ENCODE data around the gene ZNF827. TPM values are rescaled to one million over a fixed set of nuclear protein-coding genes. Genes with fewer than 3 reads are reported as not detected.
A peak's percentile ranks its signal among the peaks of the same experiment; 100 is the strongest.

ZNF827 gene
- total RNA-seq, 1 experiment from 2014 or later: 19.1 TPM

DNA sequence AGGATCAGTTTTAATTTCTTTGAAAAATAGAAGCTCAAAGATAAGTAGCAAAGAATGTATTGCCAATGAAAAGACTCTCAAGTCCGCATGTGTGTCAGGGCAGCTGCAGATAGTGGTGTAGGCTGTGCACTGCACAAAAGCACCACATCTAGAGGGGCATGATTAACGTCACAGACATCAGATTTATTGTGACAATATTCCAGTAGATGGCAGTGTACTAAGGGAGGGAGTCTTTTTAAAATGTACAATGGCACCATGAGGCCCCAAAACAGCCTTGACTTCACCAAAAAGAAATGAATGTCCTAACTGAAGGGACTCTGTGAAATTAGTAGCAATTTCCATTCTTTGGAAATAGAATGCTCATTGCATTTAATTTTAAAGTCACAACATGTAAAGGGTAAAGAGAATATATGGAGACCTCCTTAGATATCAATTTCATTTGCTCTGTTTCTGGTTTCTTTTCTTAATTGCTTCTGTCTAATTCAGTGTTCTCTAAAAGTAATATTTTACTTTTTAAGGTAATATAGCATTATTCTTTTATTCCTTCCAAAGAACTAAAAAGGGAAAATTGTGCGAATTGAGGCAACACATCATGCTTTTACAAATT, 98.4 kb downstream of the ZNF827 start:
- no peaks in the 10 kb centered on the region for H3K9me3 ChIP-seq (ENCODE audit: control insufficient read depth in 1 of 2, insufficient read depth in 1 of 2, low read depth in 1 of 2, low read length in 2 of 2)
- H3K4me2 ChIP-seq (ENCODE audit: low read length): no peak overlapping the region
- ATAC-seq (peak; percentile 100), DNase-seq (ENCODE audit: low read depth, low spot score) (peak; percentile 35)
- H3K4me1 ChIP-seq (ENCODE audit: control insufficient read depth in 1 of 2, insufficient read depth in 2 of 2, low read length in 2 of 2): no peaks in the 10 kb centered on the region
- no TSS peak for BruUV-seq (replicated peaks)
- no peak overlapping the region for H3K27ac ChIP-seq (ENCODE audit: low read depth, low read length)
- no peak overlapping the region for H3K4me3 ChIP-seq (replicated peaks in 1 of 2; ENCODE audit: low read depth in 1 of 2, low read length in 2 of 2)
- no peak overlapping the region for H3K9ac ChIP-seq (ENCODE audit: low read length)
- intact Hi-C loops (cut with micrococcal nuclease): loop anchor here (10.0 kb wide), 1 partner anchor 1075 kb away; no protein-coding TSS in a partner anchor
- peaks cover 0 to 3% of the 10 kb centered on the region in 2 experiments; a peak in 1 of 4 replicates for H3K36me3 ChIP-seq (ENCODE audit: control insufficient read depth in 1 of 2, insufficient read depth in 2 of 2, low read length in 2 of 2)
- H3K27me3 ChIP-seq (ENCODE audit: insufficient read depth, low read length): no peaks in the 10 kb centered on the region
- RAD21 ChIA-PET (ENCODE audit: low non-redundant PET in 1 of 2, low total read pairs in 2 of 2, uncharacterized antibody in 2 of 2, unreplicated experiment in 2 of 2): no interaction called here
- no peak for TF ChIP-seq ZNF274 (IDR thresholded peaks at IDR 0.05; ENCODE audit: low read depth, low read length)
- TF ChIP-seq CTCF (IDR thresholded peaks at IDR 0.05 in 2 of 3, conservative IDR thresholded peaks at IDR 0.05 in 1 of 3; ENCODE audit: borderline replicate concordance in 1 of 3, insufficient read depth in 1 of 3, low read depth in 2 of 3, low read length in 2 of 3): peak; percentile 42 to 61 (median 44); a peak in 4 of 6 replicates
- no peak for TF ChIP-seq YY1 (IDR thresholded peaks at IDR 0.05; ENCODE audit: extremely low read depth, insufficient replicate concordance, low read depth, low read length)
- TF ChIP-seq CBX3 (IDR thresholded peaks at IDR 0.05; ENCODE audit: low read depth): peak; percentile 64; the same call in 1 of the 2 replicates
- TF ChIP-seq RAD21 (IDR thresholded peaks at IDR 0.05; ENCODE audit: low read depth): peak; percentile 48
- CTCF ChIA-PET: no interaction called here
- H3K9me2 ChIP-seq (ENCODE audit: insufficient read depth): no peaks in the 10 kb centered on the region
- POLR2A ChIA-PET: no interaction called here
- no peaks in the 10 kb centered on the region for H4K20me1 ChIP-seq (ENCODE audit: insufficient read depth)
- H2AFZ ChIP-seq (ENCODE audit: low read depth, low read length, poor library complexity, severe bottlenecking): no peak overlapping the region
- H3K79me2 ChIP-seq (ENCODE audit: insufficient read depth, low read length): no peaks in the 10 kb centered on the region

DNA sequence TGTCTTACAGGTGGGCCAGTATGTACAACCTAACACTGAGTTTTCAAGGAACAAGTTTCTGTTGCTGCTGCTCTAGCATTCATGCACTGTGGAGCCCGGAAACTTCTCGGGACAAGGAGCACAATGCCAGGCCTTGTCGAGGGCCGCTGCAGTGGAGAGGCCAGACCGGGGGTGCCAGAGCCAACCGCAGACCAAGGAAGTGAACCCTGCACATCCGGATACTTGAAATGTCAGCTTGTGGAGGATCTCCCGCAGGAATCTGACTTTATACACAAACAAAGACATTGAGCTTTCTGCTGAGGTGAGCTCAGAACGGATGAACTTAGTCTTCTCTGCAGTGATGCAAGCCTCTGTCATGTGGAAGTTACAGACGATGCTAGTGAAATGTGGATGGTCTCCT, 99.5 kb downstream of the ZNF827 start:
- Histone ChIP-seq H3K36me3 (ENCODE audit: control insufficient read depth in 1 of 2, insufficient read depth in 2 of 2, low read length in 2 of 2) (no peaks in the 10 kb centered on the region), H3K27ac (ENCODE audit: low read depth, low read length) (no peak overlapping the region), H3K4me1 (ENCODE audit: control insufficient read depth in 1 of 2, insufficient read depth in 2 of 2, low read length in 2 of 2) (no peaks in the 10 kb centered on the region), H3K9me3 (ENCODE audit: control insufficient read depth in 1 of 2, insufficient read depth in 1 of 2, low read depth in 1 of 2, low read length in 2 of 2) (no peaks in the 10 kb centered on the region), H2AFZ (ENCODE audit: low read depth, low read length, poor library complexity, severe bottlenecking) (no peak overlapping the region), H3K4me3 (replicated peaks in 1 of 2; ENCODE audit: low read depth in 1 of 2, low read length in 2 of 2) (no peak overlapping the region), H3K9ac (ENCODE audit: low read length) (no peak overlapping the region), H3K4me2 (ENCODE audit: low read length) (no peak overlapping the region), H3K27me3 (ENCODE audit: insufficient read depth, low read length) (no peaks in the 10 kb centered on the region), H3K9me2 (ENCODE audit: insufficient read depth) (no peaks in the 10 kb centered on the region), H4K20me1 (ENCODE audit: insufficient read depth) (no peaks in the 10 kb centered on the region), H3K79me2 (ENCODE audit: insufficient read depth, low read length) (no peaks in the 10 kb centered on the region)
- ATAC-seq (no peak), DNase-seq (ENCODE audit: low read depth, low spot score) (no peak)
- no TSS peak for BruUV-seq (replicated peaks)
- RAD21 ChIA-PET (ENCODE audit: low non-redundant PET in 1 of 2, low total read pairs in 2 of 2, uncharacterized antibody in 2 of 2, unreplicated experiment in 2 of 2): no interaction called here
- CTCF ChIA-PET: no interaction called here
- intact Hi-C loops (cut with micrococcal nuclease): no loop called here
- POLR2A ChIA-PET: no interaction called here
- TF ChIP-seq CBX3 (IDR thresholded peaks at IDR 0.05; ENCODE audit: low read depth): no peak
- no peak for TF ChIP-seq RAD21 (IDR thresholded peaks at IDR 0.05; ENCODE audit: low read depth)
- TF ChIP-seq ELF1 (IDR thresholded peaks at IDR 0.05; ENCODE audit: borderline replicate concordance, low read depth): no peak
- no peak for TF ChIP-seq ZFX (IDR thresholded peaks at IDR 0.05)
- no peak for TF ChIP-seq CTCF (IDR thresholded peaks at IDR 0.05 in 2 of 3, conservative IDR thresholded peaks at IDR 0.05 in 1 of 3; ENCODE audit: borderline replicate concordance in 1 of 3, insufficient read depth in 1 of 3, low read depth in 2 of 3, low read length in 2 of 3)
- TF ChIP-seq POLR2A (IDR thresholded peaks at IDR 0.05; ENCODE audit: borderline replicate concordance, extremely low read depth, insufficient read depth, insufficient read length): no peak
- TF ChIP-seq, protein P1, sequence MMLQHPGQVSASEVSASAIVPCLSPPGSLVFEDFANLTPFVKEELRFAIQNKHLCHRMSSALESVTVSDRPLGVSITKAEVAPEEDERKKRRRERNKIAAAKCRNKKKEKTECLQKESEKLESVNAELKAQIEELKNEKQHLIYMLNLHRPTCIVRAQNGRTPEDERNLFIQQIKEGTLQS (IDR thresholded peaks at IDR 0.05): no peak; the same call in 1 of the 2 replicates
- TF ChIP-seq POLR2AphosphoS5 (IDR thresholded peaks at IDR 0.05; ENCODE audit: low read depth, low read length): no peak
- TF ChIP-seq ZBTB33 (IDR thresholded peaks at IDR 0.05; ENCODE audit: extremely low read depth, insufficient replicate concordance, low read length): no peak
- TF ChIP-seq SRF (IDR thresholded peaks at IDR 0.05; ENCODE audit: low read depth): no peak

Measured in HCT116 (cell line).